Measurements from ENCODE around the gene CARS1.
"Not testable (repeated sequence)": the region's sequence is repeated elsewhere in the genome, so short reads cannot be mapped to it uniquely, and the experiment has no call there.

CARS1 gene

DNA sequence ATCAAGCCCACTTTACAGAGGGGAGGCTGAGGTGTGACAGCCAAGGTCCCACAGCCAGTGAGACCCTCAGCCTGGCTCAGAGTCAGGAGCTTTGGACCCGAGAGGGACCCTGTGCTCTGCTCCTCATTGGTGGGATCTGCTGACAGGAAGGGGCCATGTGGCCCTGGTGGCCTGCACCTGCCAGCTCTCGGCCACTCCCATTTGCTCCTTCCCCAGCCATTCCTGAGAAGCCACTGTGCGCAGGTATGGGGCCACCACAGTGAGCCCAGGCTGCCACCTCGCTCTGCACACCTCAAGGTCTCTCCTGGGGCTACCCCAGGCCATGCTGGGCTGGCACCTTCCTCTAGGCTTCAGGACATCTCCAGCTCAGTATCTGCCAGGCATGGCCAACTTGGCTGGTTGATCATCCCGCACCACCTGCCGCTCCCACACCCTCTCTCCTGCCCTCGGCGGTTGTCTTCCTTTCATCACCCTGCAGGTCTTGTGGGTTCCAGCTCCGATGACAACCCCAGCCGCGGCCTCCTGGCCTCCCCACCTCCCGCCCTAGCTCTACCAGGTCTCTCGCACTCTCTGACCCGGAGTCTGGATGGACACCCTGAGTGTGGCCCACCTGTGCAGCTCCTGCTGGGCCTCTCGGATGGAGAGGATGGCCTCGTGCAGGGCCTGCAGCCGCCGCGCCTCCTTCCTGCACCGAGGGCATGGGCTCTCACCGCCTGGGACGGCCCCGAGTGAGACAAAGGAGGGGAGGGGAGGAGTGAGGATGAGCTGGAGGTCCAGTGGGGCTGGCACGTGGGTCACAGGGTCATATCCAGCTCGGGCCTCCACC is 32.2 kb upstream of the CARS1 start:
- DNase-seq: no peak

DNA sequence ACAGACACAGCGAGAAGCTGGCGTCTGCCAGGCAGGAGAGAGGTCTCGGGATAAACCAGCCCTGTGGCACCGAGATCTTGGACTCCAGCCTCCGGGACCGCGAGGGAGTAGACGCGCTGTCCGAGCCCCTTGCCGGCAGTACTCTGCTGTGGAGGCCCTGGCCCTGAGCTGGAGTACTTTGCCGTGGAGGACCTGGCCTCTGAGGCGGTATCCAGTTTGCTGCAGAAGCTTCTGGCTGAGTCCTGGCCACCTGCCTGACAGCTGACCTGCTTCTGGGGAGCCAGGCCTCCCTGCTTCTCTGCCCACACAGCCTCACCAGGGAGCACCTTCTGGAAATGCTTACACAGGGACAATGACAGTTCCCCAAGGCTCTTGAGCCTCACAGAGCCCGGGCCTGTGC is 31.6 kb upstream of the CARS1 start:
- DNase-seq: no peak

DNA sequence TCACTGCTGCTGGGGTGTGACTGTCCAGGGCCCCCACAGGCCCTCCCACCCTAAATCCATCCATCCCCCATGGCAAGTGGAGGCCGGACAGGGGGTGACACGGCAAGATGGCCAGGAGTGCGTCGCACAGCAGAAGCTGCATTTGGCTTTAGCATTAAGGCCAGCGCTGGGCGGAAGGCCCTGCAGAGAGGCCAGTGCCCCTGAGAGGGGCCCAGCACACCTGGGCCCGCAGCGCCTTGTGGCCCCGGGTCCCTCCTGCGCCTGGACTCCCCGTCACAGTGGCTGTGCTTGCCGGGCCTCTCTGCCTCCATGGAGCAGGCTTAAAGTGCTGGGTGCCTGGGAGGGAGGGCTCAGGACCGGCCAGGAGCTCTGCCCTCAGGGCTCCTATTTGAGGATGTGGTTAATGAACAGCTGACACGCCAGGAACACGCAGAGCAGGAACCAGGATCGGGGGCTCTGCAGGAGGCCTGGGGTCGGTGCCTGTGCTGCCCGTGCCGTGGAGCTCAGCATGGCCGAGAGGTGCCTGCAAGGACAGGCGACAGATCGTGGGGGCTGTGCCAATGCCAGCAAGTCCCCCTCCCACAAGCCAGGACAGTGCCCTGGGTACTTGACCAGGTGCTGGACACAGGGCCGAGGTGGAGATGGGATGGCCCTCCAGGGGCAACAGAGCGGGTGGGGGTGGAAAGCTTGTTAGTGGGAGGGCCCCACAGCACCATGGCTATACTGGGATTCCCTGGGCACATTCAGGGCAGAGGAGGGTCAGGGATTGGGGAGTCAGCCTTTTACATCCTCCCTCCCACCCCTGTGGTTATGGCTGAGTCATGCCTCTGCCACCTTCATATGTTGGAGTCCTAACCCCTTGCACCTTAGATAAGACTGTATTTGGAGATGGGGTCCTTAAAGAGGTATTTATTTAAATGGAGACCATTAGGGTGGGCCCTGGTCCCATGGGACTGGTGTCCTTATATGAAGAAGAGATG is 30.9 kb upstream of the CARS1 start:
- no peak for DNase-seq

DNA sequence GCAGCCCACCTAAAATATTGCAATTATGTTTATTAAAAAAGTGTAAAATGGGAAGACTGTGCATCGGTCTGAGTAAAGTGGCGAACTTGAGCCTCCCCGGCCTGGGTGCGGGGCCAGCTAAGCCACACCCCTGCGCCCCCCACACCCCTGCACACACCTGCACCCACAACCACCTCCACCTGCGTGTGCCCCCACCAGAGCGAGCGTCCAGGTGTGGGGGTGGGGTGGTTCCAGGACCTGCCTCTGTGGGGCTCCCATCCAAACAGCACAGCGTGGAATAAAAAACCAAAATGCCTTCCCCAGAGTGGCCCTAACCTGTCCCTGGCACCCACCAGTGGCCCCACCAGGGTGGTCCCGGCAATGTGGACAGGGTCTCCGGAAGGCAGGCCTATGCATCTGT is 30.1 kb upstream of the CARS1 start:
- DNase-seq: no peak

DNA sequence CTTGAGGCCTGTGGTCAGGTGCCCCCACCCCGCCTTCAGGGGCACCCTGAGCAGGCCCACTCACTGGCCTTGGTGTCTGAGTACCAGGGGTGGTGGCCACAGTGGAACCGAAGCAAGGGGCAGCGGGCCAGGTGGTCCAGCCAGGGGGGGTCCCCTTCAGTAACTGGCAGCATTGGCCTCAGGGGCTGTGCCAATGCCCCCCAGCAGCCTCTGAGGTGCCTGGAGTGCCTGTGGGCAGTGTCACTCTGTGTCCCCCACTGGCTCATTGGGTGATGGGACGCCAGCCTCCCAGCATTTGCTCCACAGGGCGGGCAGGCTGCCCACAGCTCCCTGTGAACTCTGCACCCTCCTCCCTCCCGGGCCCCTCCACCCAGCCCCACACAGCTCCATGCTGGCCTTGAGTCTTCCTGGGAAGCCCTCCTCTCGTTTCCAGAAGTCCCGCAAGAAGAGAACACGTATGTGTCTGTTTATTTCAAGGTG is 29.5 kb upstream of the CARS1 start:
- DNase-seq: no peak

DNA sequence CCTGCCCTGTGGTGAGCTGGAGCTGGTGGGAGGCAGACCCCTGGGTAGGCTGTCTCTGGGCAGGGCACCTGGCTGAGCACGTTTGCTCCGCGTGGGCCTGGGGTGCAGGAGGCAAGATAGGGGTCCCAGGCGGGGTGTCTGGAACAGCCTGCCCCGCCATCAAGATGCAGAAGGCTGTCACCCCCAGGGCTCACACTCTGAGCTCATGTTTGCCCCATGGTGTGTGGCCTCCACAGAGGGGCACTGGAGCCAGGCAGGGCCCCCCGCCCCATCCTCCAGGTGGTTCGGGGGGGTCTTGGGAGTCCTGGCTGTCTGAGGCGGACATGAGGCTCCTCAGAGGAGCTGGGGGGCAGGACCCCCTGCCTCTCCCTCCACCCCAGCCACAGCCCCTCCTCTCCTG is 28.9 kb upstream of the CARS1 start:
- no peak for DNase-seq

DNA sequence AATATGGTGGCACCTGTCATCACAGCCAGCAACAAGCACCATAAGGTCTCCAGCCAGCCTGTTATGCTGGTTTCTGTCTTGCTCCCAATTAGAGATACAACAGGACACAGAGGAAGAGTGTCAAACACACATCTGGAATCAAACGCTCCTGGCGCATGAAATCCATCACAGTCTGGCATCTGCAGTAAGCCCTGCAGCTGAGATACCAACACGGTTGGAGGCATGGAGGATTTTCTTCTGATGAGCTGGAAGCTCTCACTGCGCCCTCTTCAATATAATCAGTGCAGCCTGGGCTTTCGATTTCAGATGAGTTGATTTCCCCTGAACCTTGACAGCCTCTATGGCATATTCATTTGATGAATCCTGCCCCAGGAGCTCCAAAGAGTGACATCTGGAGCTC is 27.8 kb upstream of the CARS1 start:
- no peak for DNase-seq

DNA sequence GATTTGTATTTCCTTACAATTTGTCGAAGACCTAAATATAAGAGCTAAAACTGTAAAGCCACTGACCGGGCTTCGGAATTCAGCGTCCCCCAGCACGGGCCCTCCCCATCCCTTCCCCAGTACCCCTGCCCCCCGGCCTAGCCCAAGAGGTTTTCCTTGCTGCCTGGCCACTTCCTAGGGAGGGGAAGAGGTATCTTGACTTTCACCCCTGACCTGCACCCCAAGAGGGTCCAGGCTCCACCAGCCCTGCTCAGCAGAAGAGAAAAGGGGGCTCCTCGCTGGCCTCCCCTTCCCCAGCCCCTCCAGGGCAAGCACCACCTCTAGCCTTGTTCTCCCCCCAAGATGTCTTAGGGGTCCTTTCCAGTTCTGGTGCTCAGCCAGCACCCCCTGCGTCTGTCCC is 26.1 kb upstream of the CARS1 start:
- no peak for DNase-seq

DNA sequence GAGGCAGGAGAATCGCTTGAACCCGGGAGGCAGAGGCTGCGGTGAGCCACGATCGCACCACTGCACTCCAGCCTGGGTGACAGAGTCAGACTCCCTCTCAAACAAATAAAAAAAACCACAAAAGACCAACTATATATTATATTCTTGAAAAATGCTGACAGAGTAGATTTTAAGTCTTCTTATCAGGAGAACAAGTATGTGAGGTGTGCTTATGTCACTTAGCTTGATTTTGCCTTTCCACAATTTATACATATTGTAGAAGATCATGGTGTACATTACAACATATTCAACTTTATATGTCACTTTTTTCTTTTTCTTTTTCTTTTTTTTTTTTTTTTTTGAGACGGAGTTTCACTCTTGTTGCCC is 24.1 kb upstream of the CARS1 start:
- DNase-seq: no peak

DNA sequence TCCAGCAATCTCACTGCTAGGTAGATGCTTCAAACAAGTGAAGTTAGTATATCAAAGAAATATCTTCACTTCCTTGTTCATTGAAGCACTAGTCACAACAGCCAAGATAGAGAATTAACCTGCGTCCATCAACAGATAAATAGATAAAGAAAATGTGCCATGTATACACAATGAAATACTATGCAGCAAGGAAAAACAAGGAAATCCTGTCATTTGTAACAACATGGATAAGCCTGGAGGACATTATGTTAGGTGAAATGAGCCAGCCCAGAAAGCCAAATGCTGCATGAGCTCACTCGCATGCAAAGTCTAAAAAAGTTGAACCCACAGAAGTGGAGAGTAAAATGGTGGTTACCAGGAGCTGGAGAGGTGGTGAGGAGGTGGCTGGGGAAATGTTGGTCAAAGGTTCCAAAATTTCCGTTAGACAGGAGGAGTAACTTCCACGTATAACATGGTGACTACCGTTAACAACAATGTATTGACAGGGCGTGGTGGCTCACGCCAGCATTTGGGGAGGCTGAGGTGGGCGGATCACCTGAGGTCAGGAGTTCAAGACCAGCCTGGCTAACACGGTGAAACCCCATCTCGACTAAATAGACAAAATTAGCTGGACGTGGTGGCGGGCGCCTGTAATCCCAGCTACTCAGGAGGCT is 23.6 kb upstream of the CARS1 start:
- no peak for DNase-seq

DNA sequence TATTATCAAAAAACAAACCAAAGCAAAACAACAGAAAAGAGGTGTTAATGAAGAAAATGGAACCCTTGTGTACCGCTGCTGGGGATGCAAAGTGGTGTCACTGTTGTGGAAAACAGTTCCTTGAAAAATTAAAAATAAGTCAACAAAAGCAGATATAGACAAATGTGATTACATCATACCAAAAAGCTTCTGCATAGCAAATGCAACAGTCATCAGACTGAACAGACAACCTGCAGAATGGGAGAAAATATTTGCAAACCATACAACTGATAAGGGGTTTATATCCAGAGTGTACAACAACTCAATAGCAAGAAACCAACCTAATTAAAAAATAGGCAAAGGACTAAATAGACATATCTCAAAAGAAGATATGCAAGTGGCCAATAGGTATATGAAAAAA is 22.9 kb upstream of the CARS1 start:
- no peak for DNase-seq

DNA sequence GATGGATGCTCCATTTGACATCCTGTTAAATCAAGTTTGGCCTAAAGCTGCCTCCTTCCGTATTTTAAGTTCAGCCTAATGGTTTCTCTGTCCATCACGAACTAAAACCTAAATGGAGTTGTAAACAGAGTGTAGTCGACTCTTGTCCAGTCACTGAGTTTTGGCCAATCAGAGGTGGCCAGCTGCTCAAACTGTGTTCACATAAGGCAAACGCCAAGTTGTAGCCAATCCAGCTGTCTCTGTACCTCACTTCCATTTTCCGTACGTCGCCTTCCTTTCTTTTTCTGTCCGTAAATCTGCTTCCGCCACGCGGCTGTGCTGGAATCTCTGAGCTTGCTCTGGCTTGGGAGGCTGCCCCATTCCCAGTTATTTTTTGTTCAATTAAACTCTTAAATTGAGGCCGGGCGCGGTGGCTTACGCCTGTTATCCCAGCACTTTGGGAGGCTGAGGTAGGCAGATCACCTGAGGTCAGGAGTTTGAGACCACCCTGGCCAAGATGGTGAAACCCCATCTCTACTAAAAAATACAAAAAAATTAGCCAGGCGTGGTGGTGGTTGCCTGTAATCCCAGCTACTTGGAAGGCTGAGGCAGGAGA is 20.7 kb upstream of the CARS1 start:
- DNase-seq: no peak

DNA sequence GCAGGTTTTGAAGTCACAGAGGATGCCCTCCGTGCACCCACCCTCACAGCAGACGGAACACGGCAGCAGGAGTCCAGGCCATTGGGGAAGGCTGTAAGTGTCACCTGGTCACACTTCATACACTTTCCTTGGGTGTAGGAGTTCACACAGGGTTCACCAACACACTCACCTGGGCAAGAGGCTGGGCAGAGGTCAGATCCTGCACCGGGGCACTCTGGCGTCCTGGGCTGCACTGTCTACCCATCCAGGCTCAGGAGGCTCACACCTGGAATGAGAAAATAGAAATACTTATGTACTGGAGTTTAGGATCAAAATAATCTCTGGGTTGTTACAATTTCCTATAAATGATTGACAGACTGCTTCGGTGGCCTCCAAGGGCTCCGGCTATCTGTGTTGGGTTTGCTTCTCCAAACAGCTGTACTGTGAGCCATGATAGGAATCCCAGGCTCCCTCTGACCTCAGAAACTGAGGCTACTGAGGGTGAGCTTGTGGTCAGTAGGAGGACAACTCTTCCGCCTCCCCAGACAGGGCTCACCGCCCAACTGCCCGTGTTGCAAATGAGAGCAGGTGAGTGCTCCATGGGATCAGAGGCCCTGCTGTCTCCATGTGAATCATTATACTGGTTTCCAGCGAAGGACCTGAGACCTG is 20.1 kb upstream of the CARS1 start:
- no peak for DNase-seq

DNA sequence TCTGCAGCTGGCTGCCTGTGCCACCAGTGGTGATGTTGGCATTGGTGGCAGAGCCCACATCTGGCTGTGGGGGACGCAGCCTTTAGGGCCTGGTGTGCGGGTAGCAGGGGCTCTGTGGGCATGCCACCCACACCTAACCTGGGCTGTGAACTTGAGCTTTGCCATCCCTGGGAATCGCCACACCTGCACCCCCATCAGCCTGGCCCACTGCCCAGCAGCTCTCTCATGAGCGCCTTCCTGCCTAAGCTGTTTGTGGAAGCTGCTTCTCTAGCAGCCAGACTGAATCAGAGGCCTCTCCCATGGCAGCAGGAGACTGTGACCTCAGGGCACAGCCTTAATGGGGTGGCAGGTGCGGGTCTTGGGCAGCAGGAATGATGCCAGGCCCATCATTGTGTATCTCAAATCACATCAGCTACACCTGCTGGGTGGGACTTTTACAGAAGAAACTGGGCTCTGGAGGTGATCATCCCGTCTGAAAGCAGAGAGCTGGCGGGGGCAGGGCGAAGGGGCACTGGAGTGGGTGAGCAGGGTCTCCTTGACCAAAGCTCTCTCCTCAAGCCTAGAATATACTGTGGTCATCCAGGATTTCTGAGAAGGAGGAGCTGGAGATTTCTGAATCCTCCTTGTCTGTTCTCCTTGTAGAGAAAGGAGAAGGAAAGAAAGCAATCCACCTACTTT is 17.8 kb upstream of the CARS1 start:
- no peak for DNase-seq

DNA sequence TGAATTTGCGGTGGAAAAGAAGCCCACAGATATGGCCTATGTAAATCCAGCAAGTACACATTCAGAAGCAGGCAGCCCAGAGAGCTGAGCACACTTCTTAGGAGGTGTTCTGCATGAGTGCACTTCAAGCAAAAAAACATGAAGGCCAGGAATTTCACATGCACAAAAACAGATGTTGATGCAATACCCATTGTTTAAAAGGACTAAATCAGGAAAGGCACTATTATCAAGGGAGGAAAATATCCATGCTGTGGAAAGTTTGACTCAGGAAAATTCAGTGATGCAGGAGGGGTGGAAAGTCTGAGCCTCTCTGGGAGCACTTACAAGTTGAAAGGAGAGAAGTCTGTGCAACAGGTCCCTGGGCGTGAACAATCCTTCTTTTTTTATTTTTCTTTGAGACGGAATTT is 15.8 kb upstream of the CARS1 start:
- DNase-seq: no peak

DNA sequence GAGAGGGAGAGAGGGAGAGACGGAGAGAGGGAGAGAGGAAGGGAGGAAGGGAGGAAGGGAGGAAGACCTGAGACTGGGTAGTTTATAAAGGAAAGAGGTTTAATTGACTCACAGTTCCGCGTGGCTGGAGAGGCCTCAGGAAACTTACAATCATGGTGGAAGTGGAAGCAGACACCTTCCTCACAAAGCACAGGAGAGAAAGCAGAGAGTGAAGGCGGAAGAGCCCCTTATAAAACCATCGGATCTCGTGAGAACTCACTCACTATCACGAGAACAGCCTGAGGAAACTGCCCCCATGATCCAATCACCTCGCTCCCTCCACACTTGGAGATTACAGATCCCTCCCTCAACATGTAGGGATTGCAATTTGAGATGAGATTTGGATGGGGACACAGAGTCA is 12.2 kb upstream of the CARS1 start:
- DNase-seq: no peak

DNA sequence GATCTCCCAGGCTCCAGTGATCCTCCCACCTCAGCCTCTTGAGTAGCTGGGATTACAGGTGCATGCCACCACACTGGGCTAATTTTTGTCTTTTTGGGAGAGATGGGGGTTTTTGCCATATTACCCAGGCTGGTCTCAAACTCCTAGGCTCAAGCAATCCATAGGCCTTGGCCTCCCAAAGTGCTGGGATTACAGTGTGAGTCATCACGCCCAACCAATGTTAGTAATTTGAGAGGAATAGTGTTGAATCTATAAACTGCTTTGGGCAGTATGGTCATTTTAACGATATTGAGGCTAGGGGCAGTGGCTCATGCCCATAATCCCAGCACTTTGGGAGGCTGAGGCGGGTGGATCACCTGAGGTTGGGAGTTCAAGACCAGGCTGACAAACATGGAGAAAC is 9.1 kb upstream of the CARS1 start:
- not testable (repeated sequence) for DNase-seq

DNA sequence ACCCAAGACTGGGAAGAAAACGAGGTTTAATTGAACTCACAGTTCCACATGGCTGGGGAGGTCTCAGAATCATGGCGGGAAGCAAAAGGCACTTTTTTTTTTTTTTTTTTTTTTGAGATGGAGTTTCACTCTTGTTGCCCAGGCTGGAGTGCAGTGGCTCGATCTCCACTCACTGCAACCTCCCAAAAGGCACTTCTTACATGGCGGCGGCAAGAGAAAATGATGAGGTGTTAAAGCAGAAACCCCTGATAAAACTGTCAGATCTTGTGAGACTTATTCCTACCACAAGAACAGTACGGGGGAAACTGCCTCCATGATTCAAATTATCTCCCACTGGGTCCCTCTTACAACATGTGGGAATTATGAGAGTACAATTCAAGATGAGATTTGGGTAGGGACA is 7.5 kb upstream of the CARS1 start:
- not testable (repeated sequence) for DNase-seq

DNA sequence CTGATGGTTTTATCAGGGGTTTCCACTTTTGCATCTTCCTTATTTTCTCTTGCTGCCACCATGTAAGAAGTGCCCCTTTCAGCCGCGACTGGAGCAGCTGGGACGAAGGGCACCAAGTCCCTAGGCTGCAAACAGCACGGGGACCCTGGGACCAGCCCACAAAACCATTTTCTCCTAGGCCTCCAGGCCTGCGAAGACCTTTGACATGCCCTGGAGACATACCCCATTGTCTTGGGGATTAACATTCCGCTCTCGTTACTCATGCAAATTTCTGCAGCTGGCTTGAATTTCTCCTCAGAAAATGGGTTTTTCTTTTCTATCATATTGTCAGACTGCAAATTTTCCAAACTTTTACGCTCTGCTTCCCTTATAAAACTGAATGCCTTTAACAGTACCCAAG is 6.7 kb upstream of the CARS1 start:
- not testable (repeated sequence) for DNase-seq

DNA sequence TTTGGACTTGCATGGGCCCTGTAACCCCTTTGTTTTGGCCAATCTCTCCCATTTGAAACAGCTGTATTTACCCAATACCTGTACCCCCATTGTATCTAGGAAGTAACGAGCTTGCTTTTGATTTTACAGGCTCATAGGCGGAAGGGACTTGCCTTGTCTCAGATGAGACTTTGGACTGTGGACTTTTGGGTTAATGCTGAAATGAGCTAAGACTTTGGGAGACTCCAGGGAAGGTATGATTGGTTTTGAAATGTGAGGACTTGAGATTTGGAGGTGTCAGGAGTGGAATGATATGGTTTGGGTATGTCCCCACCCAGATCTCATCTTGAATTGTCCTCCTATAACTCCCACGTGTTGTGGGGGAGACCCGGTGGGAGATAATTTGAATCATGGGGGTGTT is 6.2 kb upstream of the CARS1 start:
- DNase-seq: not testable (repeated sequence)

DNA sequence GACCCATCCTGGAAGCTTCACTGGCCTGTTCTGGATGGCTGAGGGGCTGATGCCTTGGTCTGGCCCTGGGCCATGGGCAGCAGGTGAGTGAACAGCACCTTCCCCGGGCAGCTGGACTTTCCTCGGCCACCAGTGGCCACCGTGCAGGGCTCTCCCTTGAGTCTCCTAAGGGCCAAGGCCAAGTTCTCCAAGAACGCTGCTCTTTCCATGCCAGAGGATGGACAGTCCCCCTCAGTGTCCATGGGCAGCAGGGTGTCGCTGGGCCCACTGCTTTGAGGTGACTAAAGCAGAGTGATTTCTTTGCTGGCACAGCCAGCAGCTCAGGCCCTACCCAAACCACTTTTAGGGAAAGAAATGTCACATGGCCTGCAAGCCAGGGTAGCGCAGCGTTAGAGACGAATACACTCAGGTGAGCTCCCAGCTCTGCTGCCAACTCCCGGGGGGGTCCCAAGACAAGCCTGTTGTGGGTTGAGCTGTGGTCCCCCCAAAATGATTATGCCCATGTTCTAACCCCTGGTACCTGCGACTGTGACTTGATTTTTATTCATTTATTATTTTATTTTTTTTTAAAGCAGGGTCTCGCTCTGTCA is 3.3 kb upstream of the CARS1 start:
- DNase-seq: no peak

All from NCI-H1930 (cell line).